ENCODE measurements around the gene TLX2.
A peak's percentile ranks its signal among the peaks of the same experiment; 100 is the strongest.
"Not testable (repeated sequence)": the region's sequence is repeated elsewhere in the genome, so short reads cannot be mapped to it uniquely, and the experiment has no call there.

TLX2 gene

DNA sequence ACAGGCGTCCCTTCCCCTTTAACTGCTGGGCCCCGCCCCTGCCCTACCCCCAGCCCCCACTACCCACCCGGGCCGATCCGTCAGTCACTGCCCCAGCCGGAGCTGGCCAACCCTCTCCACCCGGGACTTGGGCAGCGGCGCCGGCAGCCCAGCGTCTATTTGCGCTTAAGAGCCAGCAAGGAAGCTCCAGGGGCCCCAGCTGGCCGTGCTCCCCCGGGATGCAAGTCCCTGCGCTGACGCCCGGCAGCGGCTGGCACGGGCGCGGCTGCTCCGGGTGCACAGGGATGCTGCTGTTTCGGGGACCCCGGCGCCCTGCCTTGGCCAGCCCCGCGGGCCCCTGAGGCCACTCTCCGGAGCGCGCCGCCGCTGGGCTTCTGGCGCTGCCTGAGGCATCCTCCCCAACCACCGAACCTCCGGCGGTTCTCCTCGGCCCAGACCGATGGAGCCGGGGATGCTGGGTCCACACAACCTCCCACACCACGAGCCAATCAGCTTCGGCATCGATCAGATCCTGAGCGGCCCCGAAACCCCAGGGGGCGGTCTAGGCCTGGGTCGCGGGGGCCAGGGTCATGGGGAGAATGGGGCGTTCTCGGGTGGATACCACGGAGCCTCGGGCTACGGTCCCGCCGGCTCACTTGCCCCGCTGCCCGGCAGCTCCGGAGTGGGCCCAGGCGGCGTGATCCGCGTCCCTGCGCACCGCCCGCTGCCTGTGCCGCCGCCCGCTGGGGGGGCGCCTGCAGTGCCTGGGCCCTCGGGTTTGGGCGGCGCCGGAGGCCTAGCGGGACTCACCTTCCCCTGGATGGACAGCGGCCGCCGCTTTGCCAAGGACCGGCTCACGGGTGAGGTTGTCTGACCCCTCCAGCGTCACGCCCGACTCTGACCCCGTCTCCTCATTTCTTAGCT, at the start of gene TLX2:
TLX2 (plus strand) TSS at position 83 of the 903 bp plus-strand sequence; CDS start at position 440, 357 bp downstream.
- peak; percentile 67 for DNase-seq

DNA sequence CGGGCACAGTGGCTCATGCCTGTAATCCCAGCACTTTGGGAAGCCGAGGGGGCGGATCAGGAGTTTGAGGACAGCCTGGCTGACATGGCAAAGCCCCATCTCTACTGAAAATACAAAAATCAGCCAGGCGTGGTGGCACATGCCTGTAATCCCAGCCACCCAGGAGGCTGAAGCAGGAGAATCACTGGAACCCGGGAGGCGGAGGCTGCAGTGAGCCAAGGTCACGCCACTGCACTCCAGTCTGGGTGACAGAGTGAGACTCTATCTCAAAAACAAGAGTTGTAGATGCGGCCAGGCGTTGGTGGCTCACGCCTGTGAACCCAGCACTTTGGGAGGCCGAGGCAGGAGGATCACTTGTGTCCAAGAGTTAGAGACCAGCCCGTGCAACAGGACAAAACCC, 43.5 kb upstream of the TLX2 start:
- not testable (repeated sequence) for DNase-seq

DNA sequence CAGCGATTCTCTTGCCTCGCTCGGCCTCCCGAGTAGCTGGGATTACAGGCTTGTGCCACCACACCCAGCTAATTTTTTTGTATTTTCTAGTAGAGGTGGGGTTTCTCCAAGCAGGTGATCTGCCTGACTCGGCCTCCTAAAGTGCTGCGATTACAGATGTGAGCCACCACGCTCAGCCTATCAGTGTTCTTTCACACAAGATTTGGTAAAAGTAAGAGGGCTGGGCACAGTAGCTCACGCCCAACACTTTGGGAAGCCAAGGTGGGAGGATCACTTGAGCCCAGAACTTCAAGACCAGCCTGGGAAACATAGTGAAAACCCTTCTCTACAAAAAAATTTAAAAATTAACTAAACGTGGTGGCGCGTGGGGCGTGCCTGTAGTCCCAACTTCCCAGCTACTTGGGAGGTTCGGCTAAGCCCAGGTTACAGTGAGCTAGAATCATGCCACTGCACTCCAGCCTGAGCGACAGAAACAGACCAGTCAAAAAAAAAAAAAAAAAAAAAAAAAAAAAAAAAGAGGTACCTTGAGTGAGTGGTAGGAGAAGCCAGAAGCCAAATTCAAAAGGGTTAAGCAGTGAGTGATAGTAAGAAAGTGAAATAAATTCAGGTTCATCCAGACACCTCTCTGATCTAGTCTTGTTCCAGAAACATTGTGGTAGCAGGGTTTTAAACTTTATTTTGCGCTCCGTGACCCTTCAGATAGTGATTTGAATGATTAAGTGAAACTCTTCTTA, 42.8 kb upstream of the TLX2 start:
- DNase-seq: no peak

DNA sequence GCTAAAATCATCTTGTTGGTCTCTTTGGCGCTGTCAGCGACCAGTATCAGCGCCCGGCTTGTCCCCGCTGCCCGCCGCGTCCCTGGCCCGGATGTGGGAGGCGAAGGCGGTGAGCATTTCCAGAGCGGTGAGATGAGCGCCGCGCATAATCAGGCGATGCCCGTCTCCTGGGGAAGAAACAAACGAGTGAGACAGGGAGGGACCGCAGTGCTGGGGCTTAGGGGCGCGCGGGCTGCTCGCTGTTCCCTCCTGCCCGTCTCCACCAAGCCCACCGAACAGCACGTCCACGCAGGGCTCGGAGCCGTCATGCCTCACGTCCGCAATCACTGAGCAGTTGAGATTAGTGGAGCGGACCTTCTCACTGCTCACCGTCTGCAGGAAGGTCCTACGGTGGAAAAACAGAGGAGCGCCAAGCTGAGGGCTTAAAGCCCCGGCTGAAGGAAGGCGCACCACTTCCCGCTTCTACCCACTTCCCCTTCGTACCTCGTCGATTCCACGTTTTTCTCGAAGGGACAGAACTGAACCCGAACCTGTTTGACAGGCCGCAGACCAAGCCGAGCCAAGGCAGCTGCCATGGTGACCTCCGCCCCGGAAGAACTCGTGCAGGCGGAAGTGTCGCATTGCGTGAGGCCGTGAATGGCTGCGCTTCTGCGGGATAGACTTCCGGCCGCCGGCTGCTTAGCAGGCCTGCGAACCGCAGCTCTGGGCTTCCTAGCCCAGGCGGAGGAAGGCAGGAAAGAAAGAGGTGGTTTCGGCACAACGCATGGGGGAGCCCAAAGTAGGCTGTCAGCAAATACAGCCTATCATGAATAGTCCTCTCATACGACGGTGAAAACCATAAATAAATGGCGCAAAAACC, 41.9 kb upstream of the TLX2 start, which contains the start of gene MRPL53:
MRPL53 (minus strand) TSS at position 595 of the 859 bp plus-strand sequence; CDS start at position 575, 20 bp downstream.
- peak; percentile 96 for DNase-seq

DNA sequence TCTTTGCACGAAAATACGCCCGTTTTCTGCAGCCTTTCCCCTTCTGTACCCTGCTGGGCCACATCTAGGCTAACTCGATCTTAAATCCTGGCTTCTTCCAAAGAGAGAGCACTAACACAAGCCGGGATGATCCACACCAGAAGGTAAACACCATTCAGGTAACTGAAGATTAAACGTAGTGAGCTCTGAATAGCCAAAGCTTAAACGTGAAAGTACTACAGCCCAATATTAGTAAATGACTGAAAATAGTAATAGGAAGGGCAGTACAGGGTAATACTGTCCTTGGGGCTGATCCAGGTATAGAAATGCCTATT, 41.3 kb upstream of the TLX2 start:
- DNase-seq: no peak

DNA sequence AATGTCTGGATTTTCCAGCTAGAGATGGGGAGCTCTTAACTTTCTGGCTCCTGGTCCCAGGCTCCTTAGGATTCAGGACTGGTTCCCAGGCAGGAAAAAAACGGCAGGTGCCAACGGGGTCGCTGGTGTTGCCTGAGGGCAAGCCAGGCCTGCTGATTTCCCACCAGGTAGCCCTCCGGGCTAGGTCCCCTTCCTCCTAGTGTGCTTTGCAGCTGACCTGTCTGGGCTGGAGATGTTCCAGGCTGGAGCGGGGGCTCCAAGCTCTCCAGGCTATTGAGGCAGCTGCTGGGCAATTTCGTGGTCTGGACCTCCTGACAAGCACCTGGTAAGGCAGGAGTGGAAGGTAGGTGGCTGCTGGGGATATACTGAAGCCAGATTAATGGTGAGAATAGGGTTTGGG, 39.8 kb upstream of the TLX2 start:
- no peak for DNase-seq

DNA sequence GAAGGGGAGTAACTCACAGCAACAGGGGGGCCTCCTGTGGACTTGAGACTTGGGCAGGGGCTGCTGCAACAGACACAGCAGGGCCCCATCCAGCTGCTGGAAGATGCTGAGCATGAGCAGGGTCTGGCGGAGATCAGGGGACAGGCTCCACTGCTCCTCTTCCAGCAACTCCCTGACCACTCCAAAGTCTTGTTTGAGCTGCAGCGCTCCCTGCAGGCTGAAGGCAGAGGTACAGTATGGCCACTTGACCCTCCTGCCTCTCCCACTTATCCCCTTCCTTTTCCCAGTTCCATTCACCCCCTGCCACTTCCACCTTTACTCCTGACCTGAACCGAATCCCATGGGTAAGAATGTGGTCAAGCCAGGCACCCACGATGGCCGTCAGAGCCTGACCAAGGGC, 39.4 kb upstream of the TLX2 start:
- DNase-seq: peak; percentile 53

DNA sequence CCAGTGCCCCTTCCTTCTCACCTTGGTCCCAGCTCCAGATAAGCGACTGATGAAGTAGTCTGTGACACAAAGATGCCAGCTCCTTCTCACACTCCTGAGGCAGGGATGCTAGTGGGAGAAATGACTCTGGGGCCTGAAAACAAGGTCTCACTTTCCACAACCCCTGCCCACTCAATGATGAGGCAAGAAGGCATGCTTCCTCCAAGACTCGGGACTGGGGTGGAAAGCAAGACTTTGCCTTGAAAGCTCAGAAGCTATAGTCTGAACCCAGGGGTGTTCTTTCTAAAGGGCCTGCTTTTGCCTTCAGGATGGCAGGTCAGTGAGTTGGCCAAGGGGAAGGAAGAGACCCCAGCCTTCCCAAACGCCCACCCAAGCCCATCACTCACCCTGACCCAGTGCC, 32.8 kb upstream of the TLX2 start:
- DNase-seq: no peak

DNA sequence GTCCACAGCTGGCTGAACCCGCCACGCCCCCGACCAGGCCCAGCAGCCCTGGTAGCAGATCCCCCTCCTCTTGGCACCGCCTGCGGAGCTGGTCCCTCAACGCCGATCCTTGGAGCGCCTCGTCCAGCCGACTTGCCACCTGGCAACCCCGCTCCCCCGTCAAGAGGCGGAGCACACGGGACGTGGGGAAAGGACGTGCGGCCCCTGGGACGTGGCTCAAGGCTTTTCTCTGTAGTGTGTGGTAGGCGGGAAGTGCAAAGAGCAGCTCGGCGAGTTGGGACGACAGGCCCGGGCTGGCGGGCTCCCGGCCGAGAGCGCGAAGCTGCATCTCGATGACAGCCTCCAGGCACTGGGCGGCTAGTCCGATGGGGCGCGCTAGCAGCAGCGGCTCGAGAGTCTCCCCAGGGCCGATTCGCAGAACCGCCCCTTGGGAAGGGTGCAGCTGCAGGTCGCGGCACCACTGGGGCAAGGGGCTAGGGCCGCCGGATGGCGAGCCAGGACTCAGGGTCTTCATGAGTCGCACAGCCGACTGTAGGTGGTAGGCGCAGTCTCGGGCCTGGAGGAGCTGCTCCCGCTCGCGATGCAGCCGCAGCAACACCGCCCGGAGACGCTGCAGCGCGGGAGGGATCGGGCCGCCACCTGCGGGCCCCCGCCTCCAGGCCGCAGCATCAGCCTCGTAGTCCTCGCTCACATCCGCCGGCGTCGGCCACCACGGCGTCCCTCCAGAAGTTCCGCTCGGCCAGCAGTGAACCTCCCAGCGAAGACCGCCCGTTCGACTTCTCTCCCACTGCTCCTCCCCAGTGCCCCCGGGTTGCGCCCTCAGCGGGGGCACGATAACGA, 32.1 kb upstream of the TLX2 start:
- peak; percentile 61 for DNase-seq

DNA sequence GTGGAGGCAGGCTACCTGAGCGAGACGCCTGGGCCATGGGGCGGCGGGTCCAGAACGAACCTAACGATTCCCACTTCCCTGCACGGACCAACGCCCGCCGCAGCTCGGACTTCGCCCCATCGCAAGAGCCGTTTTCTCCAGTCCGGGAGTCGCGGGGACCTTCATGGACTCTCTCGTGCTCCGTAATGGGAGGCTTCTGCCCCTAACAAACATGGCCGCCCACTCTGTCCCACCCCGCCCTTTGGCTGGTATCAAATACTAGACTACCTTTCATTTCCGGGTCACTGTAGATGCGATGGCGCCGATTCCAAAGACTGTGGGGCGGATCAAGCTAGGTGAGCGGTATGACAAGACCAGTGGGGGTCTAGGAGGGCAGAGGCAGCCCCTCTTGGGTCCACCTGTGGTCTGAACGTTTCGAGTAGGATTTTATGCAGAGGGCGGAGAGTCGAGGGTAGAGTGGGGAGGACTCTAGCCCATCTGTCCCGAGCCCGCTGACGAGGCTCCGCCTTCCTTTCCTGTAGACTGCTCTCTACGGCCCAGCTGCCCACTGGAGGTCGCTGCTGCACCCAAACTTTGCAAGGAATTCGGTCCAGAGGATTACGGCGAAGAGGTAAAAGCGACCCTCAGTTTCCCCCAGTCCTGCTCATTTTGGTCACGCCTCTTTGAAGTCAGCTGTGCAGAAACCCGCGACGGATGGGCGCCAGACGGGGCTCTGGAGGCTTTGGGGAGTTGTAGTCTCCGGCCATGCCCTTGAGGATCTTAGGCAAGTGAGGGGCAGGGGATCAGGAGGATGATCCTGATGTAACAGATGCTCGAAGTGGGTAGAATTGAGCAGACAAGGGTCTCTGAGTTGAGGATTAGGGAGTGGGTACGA, 31.2 kb upstream of the TLX2 start, which contains the start of the genes CCDC142 and TTC31:
CCDC142 (minus strand) TSS at position 198 of the 874 bp plus-strand sequence; CDS start at position 37, 161 bp downstream.
TTC31 (plus strand) TSS at position 281 of the 874 bp plus-strand sequence; CDS start at position 296, 15 bp downstream.
- peak; percentile 97 for DNase-seq

DNA sequence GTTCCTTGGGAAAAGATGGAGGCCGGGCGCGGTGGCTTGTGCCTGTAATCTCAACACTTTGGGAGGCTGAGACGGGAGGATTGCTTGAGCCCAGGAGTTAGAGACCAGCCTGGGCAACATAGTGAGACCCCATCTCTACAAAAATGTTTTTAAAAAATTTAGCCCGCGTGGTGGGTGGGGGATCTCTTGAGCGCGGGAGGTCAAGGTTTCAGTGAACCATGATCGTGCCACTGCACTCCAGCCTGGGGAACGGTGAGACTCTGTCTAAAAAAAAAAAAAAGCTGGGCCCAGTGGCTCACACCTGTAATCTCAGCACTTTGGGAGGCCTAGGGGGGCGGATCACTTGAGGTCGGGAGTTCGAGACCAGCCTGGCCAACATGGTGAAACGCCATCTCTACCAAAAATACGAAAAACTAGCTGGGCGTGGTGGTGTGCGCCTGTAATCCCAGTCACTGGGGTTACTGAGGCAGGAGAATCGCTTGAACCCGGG, 30.5 kb upstream of the TLX2 start:
- peak; percentile 31 for DNase-seq

DNA sequence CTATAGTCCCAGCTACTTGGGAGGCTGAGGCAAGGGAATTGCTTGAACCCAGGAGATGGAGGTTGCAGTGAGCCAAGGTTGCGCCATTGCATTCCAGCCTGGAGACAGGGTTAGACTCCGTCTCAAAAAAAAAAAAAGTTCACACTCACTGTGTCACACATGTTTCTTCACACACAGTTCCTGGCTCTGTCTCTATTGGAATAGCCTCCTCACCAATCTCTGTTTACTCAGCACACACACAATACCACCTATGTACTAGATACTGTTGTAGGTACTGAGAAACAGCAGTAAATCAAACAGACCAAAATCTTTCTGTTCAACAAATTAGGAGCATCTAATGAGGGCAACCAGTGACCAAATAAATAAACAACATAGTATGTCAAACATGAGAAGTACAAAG, 28.1 kb upstream of the TLX2 start:
- no peak for DNase-seq

DNA sequence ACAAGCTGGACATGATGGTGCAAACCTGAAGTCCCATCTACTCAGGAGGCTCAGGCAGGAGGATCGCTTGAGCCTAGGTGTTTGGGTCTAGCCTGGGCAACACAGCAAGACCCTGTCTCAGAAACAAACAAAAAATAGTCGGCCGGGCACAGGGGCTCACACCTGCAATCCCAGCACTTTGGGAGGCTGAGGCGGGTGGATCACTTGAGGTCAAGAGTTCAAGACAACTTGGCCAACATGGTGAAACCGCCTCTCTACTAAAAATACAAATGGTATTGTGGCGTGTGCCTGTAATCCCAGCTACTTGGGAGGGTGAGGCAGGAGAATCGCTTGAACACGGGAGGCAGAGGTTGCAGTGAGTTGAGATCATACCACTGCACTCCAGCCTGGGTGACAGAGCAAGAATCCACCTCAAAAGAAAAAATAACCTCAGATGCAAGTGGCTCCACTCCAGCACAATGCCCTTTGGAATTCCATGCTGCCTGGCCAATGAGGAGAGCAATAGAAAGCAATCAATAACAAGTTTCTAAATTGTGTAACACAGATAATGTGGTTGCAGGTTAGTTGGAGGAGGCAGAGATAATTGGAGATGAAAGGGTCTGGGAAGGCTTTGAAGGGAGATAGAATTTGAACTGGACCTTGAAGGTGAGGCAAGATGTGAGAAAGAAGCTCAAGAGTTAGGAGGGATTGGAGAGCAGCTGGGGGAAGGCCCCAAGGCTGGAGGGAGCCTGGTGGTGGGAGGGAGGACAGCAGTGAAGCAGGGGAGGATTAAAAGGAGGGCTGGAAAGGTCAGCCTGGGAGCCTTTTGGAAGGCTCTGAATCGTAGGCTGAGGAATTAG, 25.4 kb upstream of the TLX2 start:
- no peak for DNase-seq

DNA sequence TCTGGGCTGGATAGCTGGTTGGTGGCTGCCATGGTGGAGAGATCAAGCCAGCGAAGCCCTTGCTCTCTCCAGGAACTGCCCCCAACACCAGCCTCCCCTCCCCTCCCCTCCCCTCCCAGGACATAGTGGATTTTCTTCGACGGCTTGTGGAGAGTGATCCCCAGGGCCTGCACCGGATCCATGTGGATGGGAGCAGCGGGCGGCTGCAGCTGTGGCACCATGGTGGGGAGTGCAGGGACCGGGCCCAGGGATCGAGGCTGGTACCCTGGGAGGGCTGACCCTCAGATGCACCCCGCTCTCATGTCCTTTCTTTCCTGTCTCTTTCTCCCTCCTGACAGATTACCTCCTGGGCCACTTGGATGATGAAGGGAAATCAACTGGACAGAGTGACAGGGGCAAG, 24.3 kb upstream of the TLX2 start:
- DNase-seq: no peak

DNA sequence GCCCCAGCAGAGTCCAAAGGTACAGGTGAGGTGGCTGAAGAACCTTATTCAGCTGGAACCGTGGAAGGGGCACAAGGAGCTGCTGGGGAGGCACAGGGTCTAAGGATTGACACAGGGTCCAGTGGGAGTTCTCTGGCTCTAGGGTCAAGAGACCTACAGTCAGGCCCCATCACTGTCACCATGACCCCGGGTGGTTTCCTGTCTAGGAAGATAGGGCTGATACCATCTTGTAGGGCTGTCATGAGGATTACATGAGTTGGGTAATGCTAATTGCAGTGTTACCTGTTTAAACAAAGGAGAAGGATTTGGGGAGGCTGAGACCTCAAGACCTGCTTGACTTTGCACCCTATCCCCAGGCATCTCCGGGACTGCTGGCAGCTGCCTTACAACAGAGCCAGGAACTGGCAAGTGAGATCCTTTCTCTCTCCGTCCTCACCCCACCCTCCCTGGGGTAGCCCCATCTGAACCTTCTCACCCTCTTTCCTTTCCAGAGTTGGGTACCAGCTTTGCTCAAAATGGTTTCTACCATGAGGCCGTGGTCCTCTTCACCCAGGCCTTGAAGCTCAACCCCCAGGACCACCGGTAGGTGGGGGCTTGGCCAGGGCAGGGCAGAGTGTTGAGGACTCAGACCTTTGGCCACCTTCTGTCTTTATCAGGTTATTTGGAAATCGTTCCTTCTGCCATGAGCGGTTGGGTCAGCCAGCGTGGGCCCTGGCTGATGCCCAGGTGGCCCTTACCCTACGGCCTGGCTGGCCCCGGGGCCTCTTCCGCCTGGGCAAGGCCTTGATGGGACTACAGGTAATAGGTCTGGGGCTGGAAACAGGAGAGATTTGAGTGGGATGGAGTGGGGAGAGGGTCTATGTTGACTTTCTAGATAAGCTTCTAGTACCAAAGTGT, 22.4 kb upstream of the TLX2 start:
- DNase-seq: no peak

DNA sequence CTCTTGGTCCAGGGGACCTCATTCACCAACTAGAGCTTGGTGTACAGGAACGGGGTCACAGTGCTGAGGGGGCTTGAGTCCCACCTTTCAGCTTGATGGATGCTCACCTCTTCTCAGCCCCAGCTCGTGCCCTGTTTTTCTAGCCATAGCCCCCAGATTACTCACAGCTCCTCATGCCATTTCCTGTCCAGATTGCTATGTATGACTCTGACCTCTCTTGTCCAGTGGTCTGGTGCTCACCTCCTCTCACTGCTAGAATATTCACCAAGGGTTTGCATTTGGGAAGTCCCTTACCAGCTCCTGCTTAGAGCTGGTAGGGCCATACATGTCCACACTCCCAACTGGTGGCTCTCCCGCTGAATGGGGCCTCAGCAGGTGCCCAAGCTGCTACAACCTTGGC, 20.7 kb upstream of the TLX2 start:
- no peak for DNase-seq

DNA sequence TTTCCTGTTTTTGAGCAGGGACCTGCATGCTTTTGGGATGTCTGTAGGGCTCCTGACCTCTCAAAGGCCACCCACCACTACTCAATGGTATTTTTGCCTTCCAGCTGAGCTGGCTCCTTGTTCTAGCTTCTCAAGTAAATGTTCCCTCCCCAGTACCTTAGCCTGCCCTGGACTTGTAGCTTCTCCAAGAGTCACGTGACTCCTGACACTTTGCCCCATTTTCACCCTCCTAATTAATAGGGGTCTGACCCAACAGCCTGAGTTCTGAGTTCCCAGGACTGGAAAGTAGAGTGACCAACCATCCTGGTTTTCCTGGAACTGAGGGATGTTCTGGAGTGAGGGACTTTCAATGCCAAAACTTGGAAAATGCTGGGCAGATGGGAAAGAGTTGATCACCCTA, 18.8 kb upstream of the TLX2 start:
- DNase-seq: peak; percentile 35

DNA sequence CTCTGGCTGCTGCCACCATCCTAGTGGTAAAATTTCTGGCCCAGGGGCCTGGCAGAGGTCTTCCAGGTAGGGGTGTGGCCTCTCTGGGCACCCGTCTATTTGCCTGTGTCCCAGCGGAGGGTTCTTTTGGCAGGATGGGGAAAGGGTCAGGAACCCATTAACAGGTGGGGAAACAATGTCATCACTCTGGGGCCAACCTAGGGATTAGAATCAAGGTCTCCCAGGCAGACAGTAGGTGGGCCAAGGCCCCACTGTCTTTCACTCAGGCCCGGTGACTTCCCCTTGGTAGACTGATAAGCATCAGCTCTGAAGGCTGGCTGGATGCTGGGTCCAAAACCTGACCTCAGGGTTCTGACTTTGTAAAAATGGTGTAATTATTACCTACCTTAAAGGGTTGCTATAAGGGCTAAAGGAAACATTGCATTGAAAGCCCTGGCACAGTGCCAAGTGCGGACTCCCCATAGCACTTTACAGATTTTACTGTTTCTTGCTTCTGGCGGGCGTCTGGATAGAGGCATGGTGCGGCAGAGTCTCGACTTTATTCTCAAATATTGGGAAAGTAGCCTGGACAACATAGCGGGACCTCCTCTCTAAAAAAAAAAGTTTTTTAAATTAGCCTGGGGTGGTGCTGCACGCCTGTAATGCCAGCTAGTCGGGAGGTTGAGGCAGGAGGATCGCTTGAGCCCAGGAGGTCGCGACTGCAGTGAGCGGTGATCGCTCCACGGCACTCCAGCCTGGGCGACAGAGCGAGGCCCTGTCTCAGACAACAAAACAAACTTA, 17.1 kb upstream of the TLX2 start:
- peak; percentile 38 for DNase-seq

All from islet precursor cell (in vitro differentiated cells).